Mucosa of descending colon (tissue), 3 donors: ENCODE measurements around the gene ZNF407. TPM values are rescaled to one million over a fixed set of nuclear protein-coding genes. Genes with fewer than 3 reads are reported as not detected.
A peak's percentile ranks its signal among the peaks of the same experiment; 100 is the strongest.

Experiments used
- ATAC-seq: fragments of 200-7000 bp; cut with Tn5 transposase; one replicate; pipeline ENCODE4 v1.9.1; 2020; ENCODE audit warnings: mild to moderate bottlenecking, moderate library complexity
- DNase-seq, 3 donors: peaks; one replicate each; pipeline ENCODE4 v3.0.0-alpha.2; 2020
- H3K36me3 ChIP-seq: fragments of 200-600 bp; one replicate; pipeline ENCODE4 v1.8.0; 2021; ENCODE audit warnings: low read depth, mild to moderate bottlenecking
- H3K4me1 ChIP-seq: fragments of 200-600 bp; one replicate; pipeline ENCODE4 v1.8.0; 2021; ENCODE audit warnings: low read depth, mild to moderate bottlenecking
- H3K4me3 ChIP-seq: fragments of 200-600 bp; one replicate; pipeline ENCODE4 v1.8.0; 2021; ENCODE audit warnings: mild to moderate bottlenecking
- H3K9me3 ChIP-seq: fragments of 200-600 bp; one replicate; pipeline ENCODE4 v1.8.0; 2021; ENCODE audit warnings: mild to moderate bottlenecking
- intact Hi-C, 2 donors: fragments of 100-400 bp; cut with DNase I in 1 of 2; cut with micrococcal nuclease in 1 of 2; formaldehyde crosslinking; loops; one replicate each; pipeline versions ENCODE4 v1.11.0 to v1.11.1; 2022; cut with DNase I, micrococcal nuclease
- total RNA-seq, 3 donors: library from RNA; stranded (reverse); fragmentation: NEBNext Ultra II Directional in 2 of 3; extraction: Animal tissue kit (Norgen Biotek cat#: 25700) in 2 of 3; gene quantifications; one replicate each; pipeline versions ENCODE4 v1.2.1 to v1.2.4, GENCODE V29; 2021 to 2023
- TF ChIP-seq, protein P1 (sequence below): fragments of 200-600 bp; IDR thresholded peaks from one replicate; pipeline ENCODE4 v1.8.0; 2022; ENCODE audit warnings: antibody characterized with exemption, mild to moderate bottlenecking
- donor health status: DM: no; HTN: no; CAD: no; lungs with moderate emphysema.
- donor health status: DM: no; HTN: no; CAD: no.
- donor health status: DM: no; HTN: yes; CAD: no.

ZNF407 gene
- total RNA-seq, 3 donors from 2014 or later, result 13.0 to 25.1 (median 18.8) TPM

DNA sequence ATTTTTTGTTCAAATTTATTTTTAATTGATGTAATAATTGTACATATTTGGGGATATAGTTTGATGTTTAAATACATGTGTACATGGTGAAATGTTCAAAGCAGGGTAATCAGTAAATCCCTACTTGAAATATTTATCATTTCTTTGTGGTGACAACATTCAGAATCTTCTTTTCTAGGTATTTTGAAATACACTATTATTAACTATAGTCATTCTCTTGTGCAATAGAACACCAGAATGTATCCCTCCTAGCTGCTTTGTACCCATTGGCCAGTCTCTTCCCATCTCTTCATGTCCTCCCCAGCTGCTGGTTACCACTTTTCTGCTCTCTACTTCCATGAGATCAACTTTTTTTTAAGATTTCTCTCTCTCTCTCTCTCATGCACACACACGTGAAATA is 126.5 kb downstream of the ZNF407 start:
- no peaks in the 10 kb centered on the region for H3K36me3 ChIP-seq
- DNase-seq, result no peak
- H3K9me3 ChIP-seq, result no peaks in the 10 kb centered on the region
- ATAC-seq, result no peak
- intact Hi-C loops, result no loop called here
- TF ChIP-seq, protein P1, sequence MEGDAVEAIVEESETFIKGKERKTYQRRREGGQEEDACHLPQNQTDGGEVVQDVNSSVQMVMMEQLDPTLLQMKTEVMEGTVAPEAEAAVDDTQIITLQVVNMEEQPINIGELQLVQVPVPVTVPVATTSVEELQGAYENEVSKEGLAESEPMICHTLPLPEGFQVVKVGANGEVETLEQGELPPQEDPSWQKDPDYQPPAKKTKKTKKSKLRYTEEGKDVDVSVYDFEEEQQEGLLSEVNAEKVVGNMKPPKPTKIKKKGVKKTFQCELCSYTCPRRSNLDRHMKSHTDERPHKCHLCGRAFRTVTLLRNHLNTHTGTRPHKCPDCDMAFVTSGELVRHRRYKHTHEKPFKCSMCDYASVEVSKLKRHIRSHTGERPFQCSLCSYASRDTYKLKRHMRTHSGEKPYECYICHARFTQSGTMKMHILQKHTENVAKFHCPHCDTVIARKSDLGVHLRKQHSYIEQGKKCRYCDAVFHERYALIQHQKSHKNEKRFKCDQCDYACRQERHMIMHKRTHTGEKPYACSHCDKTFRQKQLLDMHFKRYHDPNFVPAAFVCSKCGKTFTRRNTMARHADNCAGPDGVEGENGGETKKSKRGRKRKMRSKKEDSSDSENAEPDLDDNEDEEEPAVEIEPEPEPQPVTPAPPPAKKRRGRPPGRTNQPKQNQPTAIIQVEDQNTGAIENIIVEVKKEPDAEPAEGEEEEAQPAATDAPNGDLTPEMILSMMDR, result no peak
- H3K4me3 ChIP-seq, result no peak overlapping the region
- no peaks in the 10 kb centered on the region for H3K4me1 ChIP-seq

DNA sequence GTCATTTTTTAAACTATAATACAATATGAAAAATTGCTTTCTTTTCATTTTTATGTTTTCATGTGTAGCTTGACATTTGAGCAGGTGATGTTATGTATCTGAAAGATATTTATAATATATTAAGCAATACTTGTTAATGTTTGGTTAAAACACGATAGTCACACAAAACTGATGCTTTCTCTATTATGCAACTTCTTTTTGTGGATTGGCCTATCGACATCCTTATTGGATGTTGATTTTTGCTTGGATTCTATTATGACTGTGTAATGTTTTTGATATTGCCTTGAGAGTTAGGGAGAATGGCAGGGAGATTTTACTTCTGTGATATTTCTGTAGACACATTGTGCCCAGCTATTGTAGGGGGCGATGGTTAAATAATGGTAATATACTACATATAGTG is 128.0 kb downstream of the ZNF407 start:
- intact Hi-C loops, result no loop called here
- ATAC-seq (no peak), DNase-seq (no peak)
- H3K36me3 ChIP-seq, result no peaks in the 10 kb centered on the region
- H3K4me3 ChIP-seq, result no peak overlapping the region
- no peaks in the 10 kb centered on the region for H3K9me3 ChIP-seq
- H3K4me1 ChIP-seq, result no peaks in the 10 kb centered on the region
- TF ChIP-seq, protein P1, result no peak

DNA sequence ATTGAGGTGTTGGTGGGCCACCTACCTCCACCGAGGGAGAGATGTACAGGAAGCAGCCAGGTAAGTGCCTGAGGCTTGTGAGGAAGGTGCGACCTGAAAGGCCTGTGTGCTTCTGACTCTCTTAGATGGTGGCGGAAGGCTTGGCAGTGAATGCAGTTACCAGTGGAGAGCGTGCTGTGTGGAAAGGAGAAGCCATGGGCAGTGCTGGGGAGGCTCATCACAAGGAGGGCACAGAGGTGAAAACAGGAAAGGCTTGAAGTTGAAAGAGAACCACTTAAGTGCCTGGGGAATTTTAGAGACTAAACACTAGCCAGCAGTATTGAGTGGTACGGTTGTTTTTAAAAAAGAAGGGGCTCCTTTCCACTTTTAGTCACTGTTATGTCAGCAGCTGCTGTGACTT is 130.9 kb downstream of the ZNF407 start:
- H3K4me1 ChIP-seq, result no peaks in the 10 kb centered on the region
- H3K4me3 ChIP-seq, result no peak overlapping the region
- H3K36me3 ChIP-seq, result no peaks in the 10 kb centered on the region
- TF ChIP-seq, protein P1, result no peak
- H3K9me3 ChIP-seq, result no peaks in the 10 kb centered on the region
- intact Hi-C loops, result no loop called here
- ATAC-seq, result no peak
- DNase-seq, result no peak

DNA sequence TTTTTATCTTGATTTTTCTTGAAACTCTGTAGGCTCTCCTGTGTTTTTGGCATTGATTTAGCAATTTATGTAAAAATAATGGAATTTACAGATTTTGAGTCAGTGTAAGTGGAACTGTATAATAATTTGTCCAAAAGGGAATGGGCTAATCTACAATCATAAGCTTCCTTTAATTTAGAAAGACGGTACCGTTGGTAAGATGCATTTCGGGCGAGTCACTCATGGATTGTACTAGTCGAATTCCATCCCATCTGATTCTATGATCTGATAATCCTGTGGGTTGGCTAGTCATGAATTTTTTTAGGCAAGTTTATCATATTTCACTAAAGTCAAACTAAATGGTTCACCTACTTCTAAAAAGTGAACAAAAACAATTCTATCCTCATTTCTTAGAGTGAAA is 133.4 kb downstream of the ZNF407 start:
- H3K9me3 ChIP-seq, result no peaks in the 10 kb centered on the region
- ATAC-seq (no peak), DNase-seq (no peak)
- TF ChIP-seq, protein P1, result no peak
- no peak overlapping the region for H3K4me3 ChIP-seq
- intact Hi-C loops, result no loop called here
- no peaks in the 10 kb centered on the region for H3K36me3 ChIP-seq
- no peaks in the 10 kb centered on the region for H3K4me1 ChIP-seq

DNA sequence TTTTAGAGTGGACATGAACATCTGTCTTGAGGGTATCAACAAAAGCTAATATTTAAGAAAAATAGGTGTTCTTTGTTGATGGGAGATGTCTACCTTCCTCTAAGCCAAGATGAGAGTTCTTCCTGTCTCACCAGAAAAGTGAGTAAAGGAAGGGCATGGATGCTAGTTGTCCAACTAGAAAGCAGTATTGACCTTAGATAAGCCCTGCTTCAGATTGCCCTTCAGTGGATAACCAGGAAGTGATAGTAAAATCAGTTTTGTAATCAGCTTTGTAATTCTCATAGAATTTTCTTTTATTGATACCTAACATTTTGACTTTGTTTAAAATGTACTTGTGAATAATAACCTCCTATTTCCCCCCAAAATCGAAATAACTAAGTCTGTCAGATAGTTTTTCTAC is 134.7 kb downstream of the ZNF407 start:
- no peaks in the 10 kb centered on the region for H3K4me1 ChIP-seq
- ATAC-seq (no peak), DNase-seq (no peak)
- H3K4me3 ChIP-seq, result no peak overlapping the region
- intact Hi-C loops, result no loop called here
- H3K9me3 ChIP-seq, result no peaks in the 10 kb centered on the region
- TF ChIP-seq, protein P1, result no peak
- no peaks in the 10 kb centered on the region for H3K36me3 ChIP-seq

DNA sequence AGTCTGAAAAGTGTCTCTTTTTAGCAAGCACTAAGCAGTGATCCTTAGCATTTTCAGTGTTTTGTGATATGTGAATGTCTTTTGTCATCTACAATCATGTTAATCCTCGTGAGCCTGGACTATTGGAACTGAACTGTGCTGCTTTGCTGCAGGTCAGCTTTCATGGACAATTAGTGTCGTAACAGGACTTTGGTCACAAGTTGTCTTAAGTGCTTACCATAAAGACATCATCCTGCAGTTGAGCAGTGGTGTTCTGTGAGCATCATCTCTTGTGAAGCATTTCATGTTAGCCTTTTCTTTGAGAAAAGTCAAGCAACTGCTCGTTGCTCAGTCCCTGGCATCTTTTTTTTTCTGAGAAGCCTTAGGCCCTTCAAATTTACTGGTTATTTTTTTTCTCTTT is 135.9 kb downstream of the ZNF407 start:
- intact Hi-C loops, result no loop called here
- Histone ChIP-seq H3K4me1 (no peaks in the 10 kb centered on the region), H3K9me3 (no peaks in the 10 kb centered on the region), H3K36me3 (no peaks in the 10 kb centered on the region), H3K4me3 (no peak overlapping the region)
- DNase-seq (peak in 1 of 3 donors; percentile 5), ATAC-seq (peak; percentile 68)
- TF ChIP-seq, protein P1, result no peak
